Hypothalamus (tissue), 51 donors: ENCODE results near the gene TUBG2.
"Not testable (repeated sequence)": the region's sequence is repeated elsewhere in the genome, so short reads cannot be mapped to it uniquely, and the experiment has no call there.

ENCODE experiments used
- DNase-seq, 51 donors: peaks; one replicate each; lab custom pipeline; 2025; lab: John Stamatoyannopoulos, UW

Gene TUBG2

GRCh38 chr17:42659079-42659931 is at the start of gene TUBG2:
TUBG2 (plus strand) TSS chr17:42659284; CDS start chr17:42659504, 220 bp downstream.
- DNase-seq, result peak; percentile 21 to 95 (median 80)

DNA sequence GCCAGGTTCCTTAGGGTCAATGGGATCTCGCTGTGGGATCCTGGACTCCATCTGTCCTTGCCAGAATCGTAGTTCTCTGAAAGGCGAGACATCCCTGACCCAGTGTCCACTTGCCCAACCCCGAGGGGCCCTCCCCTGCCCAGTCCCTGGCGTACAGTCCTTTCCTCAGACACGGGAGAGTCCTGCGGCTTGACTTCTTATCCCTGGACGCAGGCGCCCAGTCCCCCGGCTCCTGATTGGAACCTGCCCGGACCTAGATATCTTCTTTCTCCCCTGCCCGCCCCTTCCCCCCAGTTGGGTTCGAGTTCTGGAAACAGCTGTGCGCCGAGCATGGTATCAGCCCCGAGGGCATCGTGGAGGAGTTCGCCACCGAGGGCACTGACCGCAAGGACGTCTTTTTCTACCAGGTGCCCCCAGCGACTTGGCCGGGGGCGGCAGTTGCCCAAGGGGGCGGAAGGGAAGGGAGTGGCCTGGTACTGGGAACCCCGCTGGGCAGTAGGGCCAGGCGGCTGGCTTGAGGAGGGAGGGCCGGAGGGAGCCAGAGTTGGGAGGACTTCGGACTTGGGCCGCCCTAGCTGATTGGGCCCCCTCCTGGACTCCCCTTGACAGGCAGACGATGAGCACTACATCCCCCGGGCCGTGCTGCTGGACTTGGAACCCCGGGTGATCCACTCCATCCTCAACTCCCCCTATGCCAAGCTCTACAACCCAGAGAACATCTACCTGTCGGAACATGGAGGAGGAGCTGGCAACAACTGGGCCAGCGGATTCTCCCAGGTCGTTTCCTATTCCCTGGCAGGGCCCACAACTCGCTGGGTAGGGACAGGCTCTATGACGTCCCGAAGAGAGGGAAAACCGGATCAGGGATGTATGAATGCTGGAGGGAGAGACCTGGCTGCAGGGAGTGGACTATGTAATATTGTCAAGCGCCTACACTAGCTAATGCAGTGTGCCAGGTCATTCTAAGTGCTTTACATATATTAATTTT is 49.0 kb upstream of the TUBG2 start:
- peak in 13 of 51 donors; percentile 13 to 59 (median 48) for DNase-seq

DNA sequence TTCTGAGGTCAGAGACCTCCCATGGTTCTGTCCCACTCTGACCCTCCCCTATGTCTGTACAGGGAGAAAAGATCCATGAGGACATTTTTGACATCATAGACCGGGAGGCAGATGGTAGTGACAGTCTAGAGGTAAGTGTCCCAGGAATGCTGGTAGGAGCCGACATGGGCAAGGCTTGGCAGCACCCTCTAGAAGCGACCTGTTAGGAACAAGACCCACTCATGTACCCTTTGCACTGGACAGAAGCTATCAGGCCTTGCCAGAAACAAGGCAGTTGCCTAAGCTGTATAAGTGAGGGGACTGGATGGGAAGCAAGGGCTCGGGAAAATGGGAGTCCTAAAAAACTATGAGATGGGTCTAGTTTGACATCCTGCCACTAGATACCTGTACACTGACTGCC is 47.1 kb upstream of the TUBG2 start:
- no peak for DNase-seq

DNA sequence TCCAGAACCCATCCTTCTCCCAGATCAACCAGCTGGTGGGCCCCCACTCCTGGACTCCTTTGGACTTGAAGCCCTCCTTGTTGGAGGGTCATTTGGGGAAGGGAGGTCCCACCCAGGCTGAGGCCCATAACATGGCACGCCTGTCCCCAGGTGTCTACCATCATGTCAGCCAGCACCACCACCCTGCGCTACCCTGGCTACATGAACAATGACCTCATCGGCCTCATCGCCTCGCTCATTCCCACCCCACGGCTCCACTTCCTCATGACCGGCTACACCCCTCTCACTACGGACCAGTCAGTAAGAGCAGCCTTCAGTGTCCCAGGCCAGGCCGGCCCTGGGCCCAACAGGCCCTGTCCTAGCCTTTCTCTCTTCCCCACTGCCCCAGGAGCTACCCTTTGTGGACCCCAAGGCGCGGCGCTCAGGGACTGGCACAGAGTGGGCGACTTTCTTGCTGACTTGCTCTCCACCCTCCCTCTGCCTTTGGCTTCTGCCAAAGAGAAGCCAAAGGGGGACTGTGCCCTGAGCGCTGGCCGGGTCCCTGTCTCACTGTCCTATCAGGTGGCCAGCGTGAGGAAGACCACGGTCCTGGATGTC is 45.3 kb upstream of the TUBG2 start:
- DNase-seq, result no peak

GRCh38 chr17:42617956-42618431 is 41.1 kb upstream of the TUBG2 start:
- DNase-seq, result peak in 1 of 51 donors; percentile 11

- DNase-seq, result peak in 7 of 51 donors; percentile 5 to 27 (median 11)
These were observed 40.5 kb upstream of the TUBG2 start for GRCh38 chr17:42618442-42619150.

GRCh38 chr17:42621987-42622386 is 37.1 kb upstream of the TUBG2 start:
- not testable (repeated sequence) for DNase-seq

DNA sequence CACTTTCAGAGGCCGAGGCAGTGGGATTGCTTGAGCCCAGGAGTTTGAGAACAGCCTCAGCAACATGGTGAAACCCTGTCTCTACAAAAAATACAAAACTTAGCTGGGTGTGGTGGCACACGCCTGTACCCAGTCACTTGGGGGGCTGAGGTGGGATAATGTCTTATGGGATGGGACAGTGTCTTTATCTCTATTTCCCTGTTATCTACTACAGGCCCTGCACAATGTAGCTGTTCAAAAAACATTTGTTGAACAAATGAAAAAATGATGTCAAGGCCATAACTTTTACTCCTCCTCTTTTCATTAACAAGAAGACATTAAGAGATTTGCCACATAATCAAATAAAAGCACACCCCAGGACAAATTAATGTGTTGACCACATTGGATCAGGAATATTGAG is 35.8 kb upstream of the TUBG2 start:
- DNase-seq, result no peak

DNA sequence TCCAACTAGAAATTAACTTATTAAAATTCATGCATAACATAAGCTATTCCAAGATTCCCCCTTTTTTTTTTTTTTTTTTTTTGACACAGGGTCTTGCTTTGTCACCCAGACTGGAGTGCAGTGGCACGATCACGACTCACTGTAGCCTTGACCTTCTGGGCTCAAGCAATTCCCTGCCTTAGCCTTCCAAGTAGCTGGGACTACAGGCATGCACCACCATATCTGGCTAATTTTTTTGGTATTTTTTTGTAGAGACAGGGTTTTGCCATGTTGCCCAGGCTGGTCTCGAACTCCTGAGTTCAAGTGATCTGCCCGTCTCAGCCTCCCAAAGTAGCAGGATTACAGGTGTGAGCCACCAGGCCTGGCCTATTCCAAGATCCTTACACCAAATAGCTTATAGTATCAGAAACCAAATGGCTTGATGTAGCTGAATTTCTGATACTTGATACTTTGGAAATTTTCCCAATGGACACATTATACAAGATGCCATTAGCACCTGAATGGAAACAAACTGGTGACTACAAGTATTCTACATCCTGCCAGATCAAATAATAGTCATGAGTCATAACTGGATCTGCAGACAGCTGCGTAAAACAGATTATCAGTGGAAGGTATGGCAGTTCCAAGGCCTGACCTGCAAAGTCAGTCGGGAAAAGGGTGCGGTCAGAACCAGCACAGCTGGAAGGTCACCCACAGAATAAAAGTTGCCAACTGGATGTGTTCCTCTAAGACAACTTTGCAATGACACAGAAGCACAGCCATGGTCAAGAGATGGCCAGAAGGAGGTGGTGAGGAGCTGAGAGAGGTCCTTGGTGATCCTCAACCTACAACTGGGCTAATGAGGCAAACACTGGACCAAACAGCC is 35.1 kb upstream of the TUBG2 start:
- DNase-seq, result no peak

DNA sequence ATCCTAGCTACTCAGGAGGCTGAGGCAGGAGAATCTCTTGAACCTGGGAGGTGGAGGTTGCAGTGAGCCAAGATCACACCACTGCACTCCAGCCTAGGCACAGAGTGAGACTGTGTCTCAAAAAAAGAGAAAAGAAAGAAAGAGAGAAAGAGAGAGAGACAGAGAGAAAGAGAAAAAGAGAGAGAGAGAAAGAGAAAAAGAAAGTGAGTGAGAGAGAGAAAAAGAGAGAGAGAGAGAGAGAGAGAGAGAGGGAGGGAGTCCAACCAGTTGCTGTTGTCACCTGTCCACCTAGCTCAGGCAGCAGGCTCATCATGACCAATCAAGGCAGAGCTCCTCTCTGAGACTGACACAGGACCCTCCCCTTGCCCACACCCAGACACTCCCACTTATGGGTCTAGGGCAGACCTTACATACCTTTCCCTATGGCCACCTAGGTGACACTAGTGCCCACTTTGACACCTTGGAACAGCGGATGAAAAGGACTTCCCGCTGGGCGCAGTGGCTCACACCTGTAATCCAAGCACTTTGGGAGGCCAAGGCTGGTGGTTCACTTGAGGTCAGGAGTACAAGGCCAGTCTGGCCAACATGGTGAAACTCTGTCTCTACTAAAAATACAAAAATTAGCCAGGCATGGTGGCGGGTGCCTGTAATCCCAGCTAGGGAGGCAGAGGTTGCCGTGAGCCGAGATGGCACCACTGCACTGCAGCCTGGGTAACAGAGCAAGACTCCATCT is 31.9 kb upstream of the TUBG2 start:
- DNase-seq, result not testable (repeated sequence)

- no peak for DNase-seq
These were observed 29.6 kb upstream of the TUBG2 start for GRCh38 chr17:42629411-42630009.

GRCh38 chr17:42632949-42633444 is 26.1 kb upstream of the TUBG2 start:
- no peak for DNase-seq

DNA sequence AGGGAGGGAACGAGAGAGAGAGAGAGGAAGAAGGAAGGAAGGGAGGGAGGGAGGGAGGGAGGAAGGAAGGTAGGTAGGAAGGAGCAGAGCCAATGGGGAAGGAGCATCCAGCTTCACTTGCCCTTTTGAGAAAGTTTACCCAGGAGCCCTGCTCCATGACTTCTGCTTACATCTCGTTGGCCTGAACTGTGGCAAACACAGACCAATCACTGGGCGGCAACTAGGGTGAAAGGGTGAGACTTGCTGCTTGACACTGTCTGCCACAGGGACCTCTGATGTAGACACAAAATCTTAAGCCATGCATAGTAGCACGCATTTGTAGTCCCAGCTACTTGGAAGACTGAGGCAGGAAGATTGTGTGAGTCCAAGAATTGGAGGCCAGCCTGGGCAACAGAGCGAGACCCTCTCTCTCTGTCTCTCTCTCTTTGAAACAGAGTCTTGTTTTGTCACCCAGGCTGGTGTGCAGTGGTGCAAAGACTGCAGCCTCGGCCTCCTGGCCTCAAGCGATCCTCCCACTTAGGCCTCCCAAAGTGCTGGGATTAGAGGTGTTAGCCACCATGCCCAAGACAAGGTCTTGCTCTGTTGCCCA is 19.5 kb upstream of the TUBG2 start:
- DNase-seq, result no peak

- no peak for DNase-seq
These were observed 19.0 kb upstream of the TUBG2 start for GRCh38 chr17:42640121-42640520.

DNA sequence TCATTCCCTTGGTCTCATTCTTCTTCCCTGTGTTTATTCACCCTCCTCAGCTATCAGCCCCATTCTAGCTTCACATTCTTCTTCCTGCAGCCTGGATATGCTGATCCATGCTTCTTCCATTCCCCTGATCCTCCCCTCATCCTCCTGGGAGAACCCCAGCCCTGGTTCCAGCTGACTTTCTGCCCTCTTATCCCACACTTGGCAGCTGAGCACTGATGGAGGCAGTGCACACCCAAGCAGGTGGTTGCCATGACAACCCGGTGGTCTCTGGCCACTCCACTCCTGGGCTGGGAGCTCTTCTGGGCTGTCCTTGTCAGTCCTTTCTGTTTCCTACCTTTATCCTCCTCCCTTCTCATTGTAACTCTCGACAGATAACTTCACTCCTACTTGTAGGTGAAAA is 16.7 kb upstream of the TUBG2 start:
- no peak for DNase-seq

- no peak for DNase-seq
These were observed 11.3 kb upstream of the TUBG2 start for GRCh38 chr17:42647778-42648177.

DNA sequence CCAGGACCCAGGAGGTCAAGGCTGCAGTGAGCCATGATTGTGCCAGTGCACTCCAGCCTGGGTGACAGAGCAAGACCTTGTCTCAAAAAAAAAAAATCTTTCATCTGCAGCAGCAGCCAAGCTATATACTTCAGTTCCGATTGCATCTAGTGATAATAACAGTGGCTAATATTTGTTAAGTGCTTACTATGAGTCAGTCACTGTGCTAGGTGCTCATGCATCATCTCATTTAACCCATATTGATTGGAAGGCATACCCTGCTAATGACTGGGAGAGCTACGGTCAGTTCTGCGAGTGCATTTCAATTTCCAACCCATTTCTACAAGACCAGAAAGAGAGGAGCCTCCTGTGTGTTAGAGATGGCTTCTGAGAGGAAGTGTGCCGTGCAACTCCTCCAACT is 7.7 kb upstream of the TUBG2 start:
- DNase-seq, result no peak
